IPS DF 6.9 (cell line): ENCODE data around the gene GBE1.
"Not testable (repeated sequence)": the region's sequence is repeated elsewhere in the genome, so short reads cannot be mapped to it uniquely, and the experiment has no call there.

Experiments
- DNase-seq: peaks from one replicate; pipeline ENCODE4 v3.0.0-alpha.2; 2013; ENCODE audit warnings: low read depth, low spot score
- H3K27ac ChIP-seq: one replicate; pipeline ENCODE4 v1.5.1; 2013; ENCODE audit warnings: low read length, control low read depth
- H3K27me3 ChIP-seq: 2 replicates; pipeline ENCODE4 v1.6.1; 2013; ENCODE audit warnings: mild to moderate bottlenecking, low read length; ENCODE audit not compliant: control insufficient read depth, insufficient read depth
- H3K36me3 ChIP-seq: 2 replicates; pipeline ENCODE4 v1.6.1; 2013; ENCODE audit warnings: low read length; ENCODE audit not compliant: control insufficient read depth, insufficient read depth
- H3K4me1 ChIP-seq: 2 replicates; pipeline ENCODE4 v1.6.1; 2013; ENCODE audit warnings: low read length; ENCODE audit not compliant: control insufficient read depth, insufficient read depth
- H3K4me3 ChIP-seq: 2 replicates; pipeline ENCODE4 v1.5.1; 2013; ENCODE audit warnings: mild to moderate bottlenecking, low read length
- H3K9me3 ChIP-seq: 2 replicates; pipeline ENCODE4 v1.6.1; 2013; ENCODE audit warnings: low read length, inconsistent platforms; ENCODE audit not compliant: control insufficient read depth, insufficient read depth
- WGBS: extraction: QIAGEN DNeasy Blood & Tissue Kit; methylation state at CpG from one replicate; pipeline ENCODE4 v1.1.7; 2013; ENCODE audit warnings: mixed read lengths, missing lambda C conversion rate; ENCODE audit not compliant: insufficient read length, insufficient coverage; 5-methylcytosine and 5-hydroxymethylcytosine counted together

The GBE1 gene

GRCh38 chr3:81770710-81771109 is 9.3 kb upstream of the GBE1 start:
- no peaks in the 10 kb centered on the region; the same call in 1 of the 2 replicates for H3K4me1 ChIP-seq
- no peak overlapping the region for H3K27ac ChIP-seq
- H3K9me3 ChIP-seq: no peaks in the 10 kb centered on the region
- no peak for DNase-seq
- H3K4me3 ChIP-seq: no peak overlapping the region
- no CpG with 5 or more reads among the region's 3 CpGs for WGBS
- H3K27me3 ChIP-seq: no peaks in the 10 kb centered on the region
- H3K36me3 ChIP-seq: no peaks in the 10 kb centered on the region

- Histone ChIP-seq H3K27me3 (no peaks in the 10 kb centered on the region), H3K4me1 (no peaks in the 10 kb centered on the region; the same call in 1 of the 2 replicates), H3K4me3 (no peak overlapping the region), H3K9me3 (no peaks in the 10 kb centered on the region), H3K27ac (no peak overlapping the region), H3K36me3 (no peaks in the 10 kb centered on the region)
- no peak for DNase-seq
- no CpG with 5 or more reads among the region's 2 CpGs for WGBS
These were observed 7.9 kb upstream of the GBE1 start for GRCh38 chr3:81769299-81769698.

GRCh38 chr3:81767250-81767859 is 5.9 kb upstream of the GBE1 start:
- not testable (repeated sequence) for DNase-seq, H3K27me3 ChIP-seq, H3K36me3 ChIP-seq, H3K9me3 ChIP-seq, H3K4me1 ChIP-seq, H3K4me3 ChIP-seq, H3K27ac ChIP-seq
- WGBS: no CpG with 5 or more reads among the region's 47 CpGs

GRCh38 chr3:81765400-81765799 is 4.0 kb upstream of the GBE1 start:
- H3K27me3 ChIP-seq: no peaks in the 10 kb centered on the region
- no peaks in the 10 kb centered on the region for H3K9me3 ChIP-seq
- no peak for DNase-seq
- WGBS: no CpG with 5 or more reads among the region's 2 CpGs
- no peak overlapping the region for H3K27ac ChIP-seq
- no peaks in the 10 kb centered on the region for H3K4me1 ChIP-seq
- H3K36me3 ChIP-seq: no peaks in the 10 kb centered on the region
- H3K4me3 ChIP-seq: no peak overlapping the region

- Histone ChIP-seq H3K27ac (no peak overlapping the region), H3K4me1 (no peaks in the 10 kb centered on the region), H3K9me3 (no peaks in the 10 kb centered on the region), H3K27me3 (no peaks in the 10 kb centered on the region), H3K36me3 (no peaks in the 10 kb centered on the region), H3K4me3 (no peak overlapping the region)
- DNase-seq: no peak
These were observed 3.2 kb upstream of the GBE1 start for GRCh38 chr3:81764665-81765064.

- H3K27ac ChIP-seq: no peak overlapping the region
- H3K4me1 ChIP-seq: no peaks in the 10 kb centered on the region
- no peak overlapping the region for H3K4me3 ChIP-seq
- DNase-seq: no peak
- no peaks in the 10 kb centered on the region for H3K36me3 ChIP-seq
- no CpG with 5 or more reads among the region's 7 CpGs for WGBS
- no peaks in the 10 kb centered on the region for H3K9me3 ChIP-seq
- no peaks in the 10 kb centered on the region for H3K27me3 ChIP-seq
These were observed 2.6 kb upstream of the GBE1 start for GRCh38 chr3:81764002-81764401.

- Histone ChIP-seq H3K9me3 (no peaks in the 10 kb centered on the region), H3K36me3 (no peaks in the 10 kb centered on the region), H3K27ac (no peak overlapping the region), H3K4me1 (no peaks in the 10 kb centered on the region), H3K4me3 (no peak overlapping the region), H3K27me3 (no peaks in the 10 kb centered on the region)
- DNase-seq: no peak
- WGBS: no CpG with 5 or more reads among the region's 4 CpGs
These were observed 1.6 kb upstream of the GBE1 start for GRCh38 chr3:81763001-81763400.

- no CpG with 5 or more reads among the region's 6 CpGs for WGBS
- Histone ChIP-seq H3K9me3 (no peaks in the 10 kb centered on the region), H3K36me3 (no peaks in the 10 kb centered on the region), H3K4me3 (peak overlapping the region; percentile 91; the same call in 1 of the 2 replicates), H3K4me1 (no peaks in the 10 kb centered on the region), H3K27me3 (no peaks in the 10 kb centered on the region), H3K27ac (no peak overlapping the region)
- DNase-seq: no peak
These were observed 597 bp upstream of the GBE1 start for GRCh38 chr3:81761904-81762580.

GRCh38 chr3:81760215-81760614 is 1.2 kb downstream of the GBE1 start:
- Histone ChIP-seq H3K27ac (no peak overlapping the region), H3K4me3 (no peak overlapping the region)
- WGBS: no CpG with 5 or more reads among the region's 3 CpGs

GRCh38 chr3:81758771-81759170 is 2.7 kb downstream of the GBE1 start:
- not testable (repeated sequence) for H3K36me3 ChIP-seq, H3K27ac ChIP-seq, H3K9me3 ChIP-seq, H3K4me1 ChIP-seq, DNase-seq, H3K4me3 ChIP-seq, H3K27me3 ChIP-seq
- no CpG with 5 or more reads among the region's 4 CpGs for WGBS

More at GRCh38 chr3:81760215-81760614, 1.2 kb downstream of the GBE1 start:
- no peaks in the 10 kb centered on the region for H3K36me3 ChIP-seq
- no peaks in the 10 kb centered on the region for H3K27me3 ChIP-seq
- no peaks in the 10 kb centered on the region for H3K9me3 ChIP-seq
- no peak for DNase-seq
- H3K4me1 ChIP-seq: no peaks in the 10 kb centered on the region

GRCh38 chr3:81758275-81758674 is 3.2 kb downstream of the GBE1 start:
- Histone ChIP-seq H3K27me3 (no peaks in the 10 kb centered on the region), H3K4me1 (no peaks in the 10 kb centered on the region), H3K4me3 (no peak overlapping the region), H3K27ac (no peak overlapping the region), H3K36me3 (no peaks in the 10 kb centered on the region), H3K9me3 (no peaks in the 10 kb centered on the region)
- no peak for DNase-seq
- no CpG with 5 or more reads among the region's 1 CpG for WGBS
